ENCODE data around the gene TUBB2B. TPM values are rescaled to one million over a fixed set of nuclear protein-coding genes. Genes with fewer than 3 reads are reported as not detected.

TUBB2B gene
- total and polyA plus RNA-seq, 9 of the 15 experiments (the other 6 are each of a cell fraction or from before 2014, with no cell fraction given) = 0.11 to 9.7 (median 4.6) TPM

DNA sequence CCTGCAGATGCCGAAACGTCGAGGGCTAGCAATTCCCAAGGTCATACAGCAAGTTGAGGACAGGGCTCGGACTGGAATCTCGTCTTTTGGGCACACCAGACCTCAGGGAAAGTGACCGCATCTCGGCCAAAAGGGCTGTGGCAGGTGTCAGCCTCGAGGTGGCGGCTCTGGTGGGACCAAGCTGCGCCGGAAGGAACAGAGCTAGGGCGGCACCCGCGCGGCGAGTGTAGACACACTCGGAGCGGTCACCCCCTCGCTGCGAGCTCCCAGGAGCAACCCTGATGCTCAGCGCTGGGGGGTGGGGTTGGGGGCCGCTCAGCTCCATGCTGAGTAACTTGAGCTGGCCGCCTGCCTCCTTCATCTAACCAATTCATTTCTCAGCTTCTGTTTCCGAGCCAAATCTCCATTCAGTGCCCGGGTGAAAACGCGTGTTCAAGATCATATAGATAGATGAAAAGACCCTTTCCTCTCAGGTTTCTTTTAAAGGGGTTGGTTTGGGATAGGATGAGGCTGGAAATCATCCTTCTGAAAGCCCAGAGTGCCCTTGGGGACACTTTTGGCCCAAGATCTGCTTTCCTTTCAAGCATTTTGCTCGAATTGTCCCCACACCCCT, 2.2 kb upstream of the TUBB2B start (continued):
- TF ChIP-seq, protein P1, sequence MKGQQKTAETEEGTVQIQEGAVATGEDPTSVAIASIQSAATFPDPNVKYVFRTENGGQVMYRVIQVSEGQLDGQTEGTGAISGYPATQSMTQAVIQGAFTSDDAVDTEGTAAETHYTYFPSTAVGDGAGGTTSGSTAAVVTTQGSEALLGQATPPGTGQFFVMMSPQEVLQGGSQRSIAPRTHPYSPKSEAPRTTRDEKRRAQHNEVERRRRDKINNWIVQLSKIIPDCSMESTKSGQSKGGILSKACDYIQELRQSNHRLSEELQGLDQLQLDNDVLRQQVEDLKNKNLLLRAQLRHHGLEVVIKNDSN (CRISPR knock-in tag; IDR thresholded peaks at IDR 0.05) = no peak
- TF ChIP-seq MXI1 (IDR thresholded peaks at IDR 0.05; ENCODE audit: low read depth, low read length) (no peak), RBM17 (IDR thresholded peaks at IDR 0.05; ENCODE audit: borderline replicate concordance, low read depth, low read length) (no peak), SAP30 (IDR thresholded peaks at IDR 0.05; ENCODE audit: borderline replicate concordance, insufficient read depth, low read depth, low read length, poor library complexity, severe bottlenecking) (no peak), ZNF24 (IDR thresholded peaks at IDR 0.05) (no peak), ZNF23 (CRISPR knock-in tag; IDR thresholded peaks at IDR 0.05) (no peak), FOXK2 (conservative IDR thresholded peaks at IDR 0.05 in 1 of 2, IDR thresholded peaks at IDR 0.05 in 1 of 2; ENCODE audit: low read depth in 2 of 2) (no peak), ZFPM2 (CRISPR knock-in tag; IDR thresholded peaks at IDR 0.05) (no peak), BRF1 (IDR thresholded peaks at IDR 0.05; ENCODE audit: borderline replicate concordance, extremely low read depth, insufficient read length) (no peak), ELF4 (CRISPR knock-in tag; IDR thresholded peaks at IDR 0.05) (no peak), KLF10 (CRISPR knock-in tag; IDR thresholded peaks at IDR 0.05) (no peak), ZNF561 (CRISPR knock-in tag; conservative IDR thresholded peaks at IDR 0.05) (no peak), ZNF717 (CRISPR knock-in tag; IDR thresholded peaks at IDR 0.05) (no peak), SP1 (CRISPR knock-in tag; IDR thresholded peaks at IDR 0.05) (no peak), ZZZ3 (IDR thresholded peaks at IDR 0.05) (no peak), KLF13 (tag; IDR thresholded peaks at IDR 0.05; ENCODE audit: borderline replicate concordance, low read depth) (no peak)
- TF ChIP-seq, protein P2, sequence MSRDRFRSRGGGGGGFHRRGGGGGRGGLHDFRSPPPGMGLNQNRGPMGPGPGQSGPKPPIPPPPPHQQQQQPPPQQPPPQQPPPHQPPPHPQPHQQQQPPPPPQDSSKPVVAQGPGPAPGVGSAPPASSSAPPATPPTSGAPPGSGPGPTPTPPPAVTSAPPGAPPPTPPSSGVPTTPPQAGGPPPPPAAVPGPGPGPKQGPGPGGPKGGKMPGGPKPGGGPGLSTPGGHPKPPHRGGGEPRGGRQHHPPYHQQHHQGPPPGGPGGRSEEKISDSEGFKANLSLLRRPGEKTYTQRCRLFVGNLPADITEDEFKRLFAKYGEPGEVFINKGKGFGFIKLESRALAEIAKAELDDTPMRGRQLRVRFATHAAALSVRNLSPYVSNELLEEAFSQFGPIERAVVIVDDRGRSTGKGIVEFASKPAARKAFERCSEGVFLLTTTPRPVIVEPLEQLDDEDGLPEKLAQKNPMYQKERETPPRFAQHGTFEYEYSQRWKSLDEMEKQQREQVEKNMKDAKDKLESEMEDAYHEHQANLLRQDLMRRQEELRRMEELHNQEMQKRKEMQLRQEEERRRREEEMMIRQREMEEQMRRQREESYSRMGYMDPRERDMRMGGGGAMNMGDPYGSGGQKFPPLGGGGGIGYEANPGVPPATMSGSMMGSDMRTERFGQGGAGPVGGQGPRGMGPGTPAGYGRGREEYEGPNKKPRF (IDR thresholded peaks at IDR 0.05; ENCODE audit: low read depth, low read length) = no peak
- TF ChIP-seq, protein P3, sequence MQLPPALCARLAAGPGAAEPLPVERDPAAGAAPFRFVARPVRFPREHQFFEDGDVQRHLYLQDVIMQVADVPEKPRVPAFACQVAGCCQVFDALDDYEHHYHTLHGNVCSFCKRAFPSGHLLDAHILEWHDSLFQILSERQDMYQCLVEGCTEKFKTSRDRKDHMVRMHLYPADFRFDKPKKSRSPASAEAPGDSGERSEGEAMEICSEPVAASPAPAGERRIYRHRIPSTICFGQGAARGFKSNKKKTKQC (CRISPR knock-in tag; IDR thresholded peaks at IDR 0.05) = peak; percentile 79
- TF ChIP-seq, protein P4, sequence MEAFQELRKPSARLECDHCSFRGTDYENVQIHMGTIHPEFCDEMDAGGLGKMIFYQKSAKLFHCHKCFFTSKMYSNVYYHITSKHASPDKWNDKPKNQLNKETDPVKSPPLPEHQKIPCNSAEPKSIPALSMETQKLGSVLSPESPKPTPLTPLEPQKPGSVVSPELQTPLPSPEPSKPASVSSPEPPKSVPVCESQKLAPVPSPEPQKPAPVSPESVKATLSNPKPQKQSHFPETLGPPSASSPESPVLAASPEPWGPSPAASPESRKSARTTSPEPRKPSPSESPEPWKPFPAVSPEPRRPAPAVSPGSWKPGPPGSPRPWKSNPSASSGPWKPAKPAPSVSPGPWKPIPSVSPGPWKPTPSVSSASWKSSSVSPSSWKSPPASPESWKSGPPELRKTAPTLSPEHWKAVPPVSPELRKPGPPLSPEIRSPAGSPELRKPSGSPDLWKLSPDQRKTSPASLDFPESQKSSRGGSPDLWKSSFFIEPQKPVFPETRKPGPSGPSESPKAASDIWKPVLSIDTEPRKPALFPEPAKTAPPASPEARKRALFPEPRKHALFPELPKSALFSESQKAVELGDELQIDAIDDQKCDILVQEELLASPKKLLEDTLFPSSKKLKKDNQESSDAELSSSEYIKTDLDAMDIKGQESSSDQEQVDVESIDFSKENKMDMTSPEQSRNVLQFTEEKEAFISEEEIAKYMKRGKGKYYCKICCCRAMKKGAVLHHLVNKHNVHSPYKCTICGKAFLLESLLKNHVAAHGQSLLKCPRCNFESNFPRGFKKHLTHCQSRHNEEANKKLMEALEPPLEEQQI (IDR thresholded peaks at IDR 0.05) = no peak
- TF ChIP-seq, protein P5, sequence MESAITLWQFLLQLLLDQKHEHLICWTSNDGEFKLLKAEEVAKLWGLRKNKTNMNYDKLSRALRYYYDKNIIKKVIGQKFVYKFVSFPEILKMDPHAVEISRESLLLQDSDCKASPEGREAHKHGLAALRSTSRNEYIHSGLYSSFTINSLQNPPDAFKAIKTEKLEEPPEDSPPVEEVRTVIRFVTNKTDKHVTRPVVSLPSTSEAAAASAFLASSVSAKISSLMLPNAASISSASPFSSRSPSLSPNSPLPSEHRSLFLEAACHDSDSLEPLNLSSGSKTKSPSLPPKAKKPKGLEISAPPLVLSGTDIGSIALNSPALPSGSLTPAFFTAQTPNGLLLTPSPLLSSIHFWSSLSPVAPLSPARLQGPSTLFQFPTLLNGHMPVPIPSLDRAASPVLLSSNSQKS (CRISPR knock-in tag; IDR thresholded peaks at IDR 0.05) = no peak
